HepG2 (cell line): ENCODE data around the gene BPHL. TPM values are rescaled to one million over a fixed set of nuclear protein-coding genes. Genes with fewer than 3 reads are reported as not detected.

Experiments used
- EP300 ChIP-seq, 3 experiments: sonication (generic) in 1 of 3; formaldehyde crosslinking in 1 of 3; IDR thresholded peaks; 2 replicates each; pipeline versions ENCODE4 v1.5.1 to v1.6.1; 2011 to 2020; ENCODE audit warnings: low read depth in 2 of 3, low read length in 2 of 3, borderline replicate concordance in 1 of 3, improper control_type of control experiment in 1 of 3, mild to moderate bottlenecking in 1 of 3, missing genetic modification reagents in 1 of 3, moderate library complexity in 1 of 3
- GATAD1 ChIP-seq: IDR thresholded peaks from 2 replicates; pipeline ENCODE4 v1.6.1; 2016; ENCODE audit warnings: missing genetic modification reagents, missing compliant biosample characterization
- KDM5A ChIP-seq: fragments of 200-600 bp; sonication (generic); IDR thresholded peaks from 2 replicates; pipeline ENCODE4 v1.7.0; 2018; ENCODE audit warnings: antibody characterized with exemption, mild to moderate bottlenecking, low read length, borderline replicate concordance
- KLF11 ChIP-seq: IDR thresholded peaks from 2 replicates; pipeline ENCODE4 v1.6.1; 2016; ENCODE audit warnings: missing compliant biosample characterization
- MED13 ChIP-seq: sonication (generic); formaldehyde crosslinking; IDR thresholded peaks from 2 replicates; pipeline ENCODE4 v1.5.0; 2020; ENCODE audit warnings: missing genetic modification reagents
- SAP130 ChIP-seq: IDR thresholded peaks from 2 replicates; pipeline ENCODE4 v1.6.1; 2016; ENCODE audit warnings: low read depth
- WIZ ChIP-seq: sonication (generic); formaldehyde crosslinking; IDR thresholded peaks from 2 replicates; pipeline ENCODE4 v1.5.1; 2020; ENCODE audit warnings: mild to moderate bottlenecking, missing genetic modification reagents
- ZBTB38 ChIP-seq: sonication (generic); formaldehyde crosslinking; IDR thresholded peaks from 2 replicates; pipeline ENCODE4 v1.5.1; 2020; ENCODE audit warnings: mild to moderate bottlenecking, missing genetic modification reagents
- ZNF34 ChIP-seq: sonication (generic); formaldehyde crosslinking; IDR thresholded peaks from 2 replicates; pipeline ENCODE4 v1.4.0; 2020; ENCODE audit warnings: mild to moderate bottlenecking, missing genetic modification reagents, borderline replicate concordance
- ZNF431 ChIP-seq: sonication (generic); formaldehyde crosslinking; IDR thresholded peaks from 2 replicates; pipeline ENCODE4 v1.9.0; 2022; ENCODE audit warnings: missing genetic modification reagents, low read depth, mild to moderate bottlenecking, borderline replicate concordance
- ZNF543 ChIP-seq: sonication (generic); formaldehyde crosslinking; IDR thresholded peaks from 2 replicates; pipeline ENCODE4 v1.4.0; 2020; ENCODE audit warnings: mild to moderate bottlenecking, missing genetic modification reagents
- ZNF713 ChIP-seq: sonication (generic); formaldehyde crosslinking; IDR thresholded peaks from 2 replicates; pipeline ENCODE4 v1.4.0; 2020; ENCODE audit warnings: mild to moderate bottlenecking, missing genetic modification reagents
- ZNF746 ChIP-seq: sonication (generic); formaldehyde crosslinking; IDR thresholded peaks from 2 replicates; pipeline ENCODE4 v1.8.0; 2022; ENCODE audit warnings: mild to moderate bottlenecking, missing genetic modification reagents
- polyA plus RNA-seq, 8 experiments: library from polyadenylated mRNA; depleted of rRNA in 3 of 8; stranded (reverse) in 7 of 8; unstranded in 1 of 8; fragments of >200 nt; fragmentation: Illumina TruSeq in 4 of 8; extraction: Trizol in 4 of 8; gene quantifications; 2 replicates each; pipeline versions ENCODE4 v1.2.1 to v1.2.3, GENCODE V29; 2011 to 2016; ENCODE audit warnings: low read depth in 4 of 8, missing spikeins in 1 of 8, mixed read lengths in 1 of 8; ENCODE audit not compliant: insufficient read depth in 1 of 8
- total RNA-seq, 5 experiments: library from RNA; depleted of rRNA; stranded (reverse); fragments of >200 nt; fragmentation: Illumina TruSeq; extraction: Trizol; gene quantifications; 2 replicates each; pipeline ENCODE4 v1.2.3, GENCODE V29; 2016; ENCODE audit warnings: low read depth in 1 of 5
- TF ChIP-seq, protein P1 (sequence below), 2 experiments: IDR thresholded peaks; 2 replicates each; pipeline ENCODE4 v1.6.1; 2011 to 2012; ENCODE audit warnings: low read length in 2 of 2, borderline replicate concordance in 1 of 2, low read depth in 1 of 2, mild to moderate bottlenecking in 1 of 2, moderate library complexity in 1 of 2
- TF ChIP-seq, protein P2 (sequence below): IDR thresholded peaks from 2 replicates; pipeline ENCODE4 v1.6.1; 2016; ENCODE audit warnings: missing compliant biosample characterization, missing genetic modification reagents, borderline replicate concordance
- TF ChIP-seq, protein P3 (sequence below): fragments of 450-650 bp; IDR thresholded peaks from 2 replicates; pipeline ENCODE4 v1.6.1; 2017; ENCODE audit warnings: mild to moderate bottlenecking
- TF ChIP-seq, protein P4 (sequence below): fragments of 450-650 bp; IDR thresholded peaks from 2 replicates; pipeline ENCODE4 v1.6.1; 2016

The BPHL gene
- total and polyA plus RNA-seq, 2 of the 13 experiments (the other 11 are each of a cell fraction or from before 2014, with no cell fraction given): 37.8 to 39.5 TPM

DNA sequence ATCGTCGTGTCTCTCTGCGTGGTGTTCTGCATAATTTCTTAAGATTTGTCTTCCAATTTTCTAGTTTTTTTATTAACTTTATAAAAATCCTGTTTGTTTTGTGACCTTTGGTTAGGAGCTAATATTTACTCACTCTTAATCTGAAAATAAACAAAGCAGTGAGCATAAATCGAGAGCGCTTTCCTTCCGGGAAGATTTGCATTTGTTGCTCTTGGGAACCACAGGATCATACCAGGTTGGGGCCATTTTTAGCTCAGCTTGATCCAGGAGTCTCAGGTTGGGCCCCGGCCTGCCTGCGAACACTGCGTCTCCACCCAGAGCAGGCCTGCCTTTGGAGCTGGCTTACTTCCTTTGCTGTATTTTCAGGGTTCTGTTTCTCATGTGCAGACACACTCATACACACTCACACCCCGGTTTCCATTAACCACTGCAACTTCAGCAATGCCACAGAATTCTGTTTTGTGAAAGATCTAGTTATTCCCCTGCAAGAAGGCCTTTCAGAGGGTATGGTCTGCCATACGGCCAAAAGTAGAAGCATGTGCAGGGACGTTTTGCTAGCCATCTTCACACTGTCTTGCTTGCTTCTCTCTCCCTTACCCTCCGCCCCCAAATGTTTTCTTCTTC, 17.3 kb downstream of the BPHL start (continued):
- TF ChIP-seq, protein P1, sequence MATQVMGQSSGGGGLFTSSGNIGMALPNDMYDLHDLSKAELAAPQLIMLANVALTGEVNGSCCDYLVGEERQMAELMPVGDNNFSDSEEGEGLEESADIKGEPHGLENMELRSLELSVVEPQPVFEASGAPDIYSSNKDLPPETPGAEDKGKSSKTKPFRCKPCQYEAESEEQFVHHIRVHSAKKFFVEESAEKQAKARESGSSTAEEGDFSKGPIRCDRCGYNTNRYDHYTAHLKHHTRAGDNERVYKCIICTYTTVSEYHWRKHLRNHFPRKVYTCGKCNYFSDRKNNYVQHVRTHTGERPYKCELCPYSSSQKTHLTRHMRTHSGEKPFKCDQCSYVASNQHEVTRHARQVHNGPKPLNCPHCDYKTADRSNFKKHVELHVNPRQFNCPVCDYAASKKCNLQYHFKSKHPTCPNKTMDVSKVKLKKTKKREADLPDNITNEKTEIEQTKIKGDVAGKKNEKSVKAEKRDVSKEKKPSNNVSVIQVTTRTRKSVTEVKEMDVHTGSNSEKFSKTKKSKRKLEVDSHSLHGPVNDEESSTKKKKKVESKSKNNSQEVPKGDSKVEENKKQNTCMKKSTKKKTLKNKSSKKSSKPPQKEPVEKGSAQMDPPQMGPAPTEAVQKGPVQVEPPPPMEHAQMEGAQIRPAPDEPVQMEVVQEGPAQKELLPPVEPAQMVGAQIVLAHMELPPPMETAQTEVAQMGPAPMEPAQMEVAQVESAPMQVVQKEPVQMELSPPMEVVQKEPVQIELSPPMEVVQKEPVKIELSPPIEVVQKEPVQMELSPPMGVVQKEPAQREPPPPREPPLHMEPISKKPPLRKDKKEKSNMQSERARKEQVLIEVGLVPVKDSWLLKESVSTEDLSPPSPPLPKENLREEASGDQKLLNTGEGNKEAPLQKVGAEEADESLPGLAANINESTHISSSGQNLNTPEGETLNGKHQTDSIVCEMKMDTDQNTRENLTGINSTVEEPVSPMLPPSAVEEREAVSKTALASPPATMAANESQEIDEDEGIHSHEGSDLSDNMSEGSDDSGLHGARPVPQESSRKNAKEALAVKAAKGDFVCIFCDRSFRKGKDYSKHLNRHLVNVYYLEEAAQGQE (IDR thresholded peaks at IDR 0.05; ENCODE audit: borderline replicate concordance in 1 of 2, low read depth in 1 of 2, low read length in 2 of 2): no peak
- TF ChIP-seq, protein P2, sequence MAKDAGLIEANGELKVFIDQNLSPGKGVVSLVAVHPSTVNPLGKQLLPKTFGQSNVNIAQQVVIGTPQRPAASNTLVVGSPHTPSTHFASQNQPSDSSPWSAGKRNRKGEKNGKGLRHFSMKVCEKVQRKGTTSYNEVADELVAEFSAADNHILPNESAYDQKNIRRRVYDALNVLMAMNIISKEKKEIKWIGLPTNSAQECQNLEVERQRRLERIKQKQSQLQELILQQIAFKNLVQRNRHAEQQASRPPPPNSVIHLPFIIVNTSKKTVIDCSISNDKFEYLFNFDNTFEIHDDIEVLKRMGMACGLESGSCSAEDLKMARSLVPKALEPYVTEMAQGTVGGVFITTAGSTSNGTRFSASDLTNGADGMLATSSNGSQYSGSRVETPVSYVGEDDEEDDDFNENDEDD (CRISPR knock-in tag): no peak
- TF ChIP-seq SAP130 (CRISPR knock-in tag) (peak; percentile 67), ZNF431 (CRISPR knock-in tag) (no peak), EP300 (IDR thresholded peaks at IDR 0.05; ENCODE audit: low read depth in 2 of 2, low read length in 2 of 2) (peak in 1 of 2 experiments; percentile 92; a peak in 2 of 4 replicates), EP300 (CRISPR knock-in tag; IDR thresholded peaks at IDR 0.05; ENCODE audit: borderline replicate concordance) (peak; percentile 66; the same call in 1 of the 2 replicates), WIZ (CRISPR knock-in tag) (no peak), ZNF713 (CRISPR knock-in tag) (no peak), ZBTB38 (peak; percentile 51; the same call in 1 of the 2 replicates), KLF11 (0 out of 2 replicates have a peak, but pooled peaks have one; percentile 56), GATAD1 (0 out of 2 replicates have a peak, but pooled peaks have one; percentile 40), ZNF34 (no peak), ZNF746 (no peak), KDM5A (no peak; the same call in 1 of the 2 replicates), ZNF543 (CRISPR knock-in tag) (no peak), MED13 (CRISPR knock-in tag) (no peak)
- TF ChIP-seq, protein P3, sequence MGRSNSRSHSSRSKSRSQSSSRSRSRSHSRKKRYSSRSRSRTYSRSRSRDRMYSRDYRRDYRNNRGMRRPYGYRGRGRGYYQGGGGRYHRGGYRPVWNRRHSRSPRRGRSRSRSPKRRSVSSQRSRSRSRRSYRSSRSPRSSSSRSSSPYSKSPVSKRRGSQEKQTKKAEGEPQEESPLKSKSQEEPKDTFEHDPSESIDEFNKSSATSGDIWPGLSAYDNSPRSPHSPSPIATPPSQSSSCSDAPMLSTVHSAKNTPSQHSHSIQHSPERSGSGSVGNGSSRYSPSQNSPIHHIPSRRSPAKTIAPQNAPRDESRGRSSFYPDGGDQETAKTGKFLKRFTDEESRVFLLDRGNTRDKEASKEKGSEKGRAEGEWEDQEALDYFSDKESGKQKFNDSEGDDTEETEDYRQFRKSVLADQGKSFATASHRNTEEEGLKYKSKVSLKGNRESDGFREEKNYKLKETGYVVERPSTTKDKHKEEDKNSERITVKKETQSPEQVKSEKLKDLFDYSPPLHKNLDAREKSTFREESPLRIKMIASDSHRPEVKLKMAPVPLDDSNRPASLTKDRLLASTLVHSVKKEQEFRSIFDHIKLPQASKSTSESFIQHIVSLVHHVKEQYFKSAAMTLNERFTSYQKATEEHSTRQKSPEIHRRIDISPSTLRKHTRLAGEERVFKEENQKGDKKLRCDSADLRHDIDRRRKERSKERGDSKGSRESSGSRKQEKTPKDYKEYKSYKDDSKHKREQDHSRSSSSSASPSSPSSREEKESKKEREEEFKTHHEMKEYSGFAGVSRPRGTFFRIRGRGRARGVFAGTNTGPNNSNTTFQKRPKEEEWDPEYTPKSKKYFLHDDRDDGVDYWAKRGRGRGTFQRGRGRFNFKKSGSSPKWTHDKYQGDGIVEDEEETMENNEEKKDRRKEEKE: no peak
- TF ChIP-seq, protein P4, sequence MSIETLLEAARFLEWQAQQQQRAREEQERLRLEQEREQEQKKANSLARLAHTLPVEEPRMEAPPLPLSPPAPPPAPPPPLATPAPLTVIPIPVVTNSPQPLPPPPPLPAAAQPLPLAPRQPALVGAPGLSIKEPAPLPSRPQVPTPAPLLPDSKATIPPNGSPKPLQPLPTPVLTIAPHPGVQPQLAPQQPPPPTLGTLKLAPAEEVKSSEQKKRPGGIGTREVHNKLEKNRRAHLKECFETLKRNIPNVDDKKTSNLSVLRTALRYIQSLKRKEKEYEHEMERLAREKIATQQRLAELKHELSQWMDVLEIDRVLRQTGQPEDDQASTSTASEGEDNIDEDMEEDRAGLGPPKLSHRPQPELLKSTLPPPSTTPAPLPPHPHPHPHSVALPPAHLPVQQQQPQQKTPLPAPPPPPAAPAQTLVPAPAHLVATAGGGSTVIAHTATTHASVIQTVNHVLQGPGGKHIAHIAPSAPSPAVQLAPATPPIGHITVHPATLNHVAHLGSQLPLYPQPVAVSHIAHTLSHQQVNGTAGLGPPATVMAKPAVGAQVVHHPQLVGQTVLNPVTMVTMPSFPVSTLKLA: no peak
